ENCODE results near the gene FLOT1. TPM values are rescaled to one million over a fixed set of nuclear protein-coding genes. Genes with fewer than 3 reads are reported as not detected.

Gene FLOT1
- total RNA-seq (10 to 100 TPM; 25.6 to 39.0 TPM), total RNA-seq (24.3 to 30.5 reads per million in 2 donors)

DNA sequence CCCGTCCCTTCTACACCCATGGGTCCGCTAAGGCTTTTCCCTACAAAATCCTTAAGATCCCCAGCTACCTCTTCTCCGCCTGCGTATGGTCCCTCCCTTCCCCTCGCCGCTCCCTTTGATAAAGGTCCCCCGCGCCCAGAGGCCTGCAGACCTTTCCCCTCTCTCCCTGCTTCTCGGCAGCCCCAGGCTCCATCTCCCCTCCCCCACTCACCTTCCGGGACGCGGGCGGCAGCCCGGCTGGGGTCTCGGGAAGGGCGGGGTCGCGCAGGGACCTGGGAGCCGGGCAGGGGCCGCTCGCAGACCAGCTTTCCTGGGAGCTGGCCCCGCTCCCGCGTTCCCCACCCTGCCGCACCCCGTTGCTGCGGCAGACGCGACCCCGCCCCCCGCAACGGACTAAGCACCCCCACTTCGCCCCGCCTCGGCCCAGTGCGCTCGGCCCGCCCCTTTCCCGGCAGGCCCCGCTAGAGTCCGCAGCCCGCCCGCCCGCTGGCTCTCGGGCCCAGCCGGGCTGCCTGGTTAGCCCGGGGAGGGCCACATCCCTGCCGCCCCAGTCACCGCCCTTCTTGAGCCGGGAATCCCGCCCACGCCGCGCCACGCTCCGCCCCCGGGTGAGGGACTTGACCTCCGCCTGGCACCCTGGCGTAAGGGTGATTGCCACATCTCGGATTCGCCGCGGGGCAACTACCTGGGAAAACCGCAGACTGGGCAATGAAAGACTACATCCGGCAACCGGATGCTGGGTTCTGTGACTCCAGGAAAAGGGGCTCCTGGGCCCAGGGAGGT lies at the start of gene FLOT1:
Gene FLOT1 (minus strand): TSS at position 372 of the 783 bp plus-strand sequence. CDS start 498 bp downstream, outside the sequence.
- Mint-ChIP-seq H3K4me3 (peak within 1 kb of the TSS; percentile 95), H3K4me1 (peaks cover 53% of the 10 kb centered on the region), H3K27ac (peak within 1 kb of the TSS; percentile 92), H3K36me3 (ENCODE audit: low read depth) (peaks cover 9% of the 10 kb centered on the region), H3K27me3 (no peaks in the 10 kb centered on the region)
- no peaks in the 10 kb centered on the region for H3K9me3 ChIP-seq (ENCODE audit: control insufficient read depth, low read length, poor library complexity, severe bottlenecking)
- DNase-seq, result peak; percentile 59 to 75 (median 75)
- peak; percentile 68 for ATAC-seq

DNA sequence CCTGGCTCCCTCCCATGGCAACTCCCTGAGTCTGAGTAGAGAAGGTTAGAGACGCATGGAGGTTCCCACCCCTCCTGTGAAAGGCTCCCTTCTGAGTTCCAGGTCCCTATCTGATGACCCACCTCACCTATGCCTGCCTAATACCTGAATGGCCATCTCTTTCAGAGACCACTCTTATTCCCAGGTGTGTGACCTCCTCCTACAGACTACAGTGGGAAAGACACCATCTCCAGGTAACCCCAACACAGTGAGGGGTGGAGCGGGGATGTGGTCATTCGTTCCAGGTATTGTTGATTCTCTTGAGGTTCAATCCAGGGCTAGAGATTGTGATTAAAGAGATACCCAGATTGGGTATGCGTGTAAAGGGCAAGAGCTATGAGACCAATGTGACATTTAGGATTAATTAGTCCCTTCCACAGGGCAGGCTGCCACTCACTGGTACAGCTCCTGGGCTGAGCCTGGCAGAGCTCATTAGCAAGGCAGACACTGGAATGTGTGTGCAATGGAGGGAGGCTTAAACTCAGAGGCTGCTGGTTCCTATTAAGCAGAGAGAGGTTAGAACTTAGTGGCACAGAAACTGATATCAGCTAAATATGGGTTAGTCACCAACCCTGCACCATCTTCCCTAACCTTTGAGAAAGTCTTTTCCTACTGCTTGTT lies 48.4 kb upstream of the FLOT1 start:
- no peak for ATAC-seq
- no peaks in the 10 kb centered on the region for H3K9me3 ChIP-seq (ENCODE audit: control insufficient read depth, low read length, poor library complexity, severe bottlenecking)
- DNase-seq, result no peak
- Mint-ChIP-seq H3K27ac (peak overlapping the region; percentile 74), H3K4me1 (peaks cover 30% of the 10 kb centered on the region), H3K27me3 (no peaks in the 10 kb centered on the region), H3K4me3 (no peak overlapping the region), H3K36me3 (ENCODE audit: low read depth) (no peaks in the 10 kb centered on the region)

GRCh38 chr6:30789606-30790005 lies 47.1 kb upstream of the FLOT1 start:
- Mint-ChIP-seq H3K27me3 (no peaks in the 10 kb centered on the region), H3K4me1 (peaks cover 33% of the 10 kb centered on the region), H3K27ac (no peak overlapping the region), H3K4me3 (no peak overlapping the region), H3K36me3 (ENCODE audit: low read depth) (no peaks in the 10 kb centered on the region)
- DNase-seq (no peak), ATAC-seq (no peak)
- H3K9me3 ChIP-seq (ENCODE audit: control insufficient read depth, low read length, poor library complexity, severe bottlenecking), result no peaks in the 10 kb centered on the region

- Mint-ChIP-seq H3K4me1 (peaks cover 24% of the 10 kb centered on the region), H3K36me3 (ENCODE audit: low read depth) (no peaks in the 10 kb centered on the region), H3K27ac (no peak overlapping the region), H3K27me3 (no peaks in the 10 kb centered on the region), H3K4me3 (peak overlapping the region; percentile 34)
- H3K9me3 ChIP-seq (ENCODE audit: control insufficient read depth, low read length, poor library complexity, severe bottlenecking), result no peaks in the 10 kb centered on the region
- DNase-seq (no peak), ATAC-seq (no peak)
Measured at GRCh38 chr6:30787954-30788353, 45.5 kb upstream of the FLOT1 start.

DNA sequence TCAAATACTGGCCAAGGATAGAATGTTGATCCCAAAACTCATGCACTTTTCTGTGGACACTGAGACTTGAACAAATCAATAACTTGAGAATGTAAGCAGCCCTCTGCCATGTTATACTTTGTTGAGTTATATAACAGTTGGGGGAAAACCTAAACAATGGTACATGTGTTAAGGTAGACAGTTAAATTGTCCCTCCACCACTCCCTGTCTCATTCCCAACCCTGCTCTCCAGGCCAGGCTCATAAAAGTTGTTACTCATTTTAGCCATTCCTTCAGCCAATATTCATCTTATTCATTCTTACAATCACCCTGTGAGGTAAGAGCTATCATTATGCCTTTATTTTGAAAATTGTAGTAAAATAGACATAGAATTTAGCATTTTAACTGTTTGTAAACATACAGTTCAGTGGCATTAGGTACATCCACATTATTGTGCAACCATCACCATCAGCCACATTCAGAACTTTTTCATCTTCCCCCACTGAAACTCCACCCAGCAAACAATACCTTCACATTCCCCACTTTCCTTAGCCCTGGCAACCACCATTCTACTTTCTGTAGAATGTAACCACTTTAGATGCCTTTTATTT lies 40.0 kb upstream of the FLOT1 start:
- H3K4me3 Mint-ChIP-seq, result no peak overlapping the region
- ATAC-seq (no peak), DNase-seq (no peak)
- peaks cover 3% of the 10 kb centered on the region for H3K36me3 Mint-ChIP-seq (ENCODE audit: low read depth)
- H3K27me3 Mint-ChIP-seq, result no peaks in the 10 kb centered on the region
- no peaks in the 10 kb centered on the region for H3K9me3 ChIP-seq (ENCODE audit: control insufficient read depth, low read length, poor library complexity, severe bottlenecking)
- H3K4me1 Mint-ChIP-seq, result peaks cover 24% of the 10 kb centered on the region
- H3K27ac Mint-ChIP-seq, result no peak overlapping the region

- DNase-seq, result no peak
- no peaks in the 10 kb centered on the region for H3K9me3 ChIP-seq (ENCODE audit: control insufficient read depth, low read length, poor library complexity, severe bottlenecking)
- no peak overlapping the region for H3K27ac Mint-ChIP-seq
- peak; percentile 50 for ATAC-seq
- H3K4me1 Mint-ChIP-seq, result peaks cover 28% of the 10 kb centered on the region
- no peak overlapping the region for H3K4me3 Mint-ChIP-seq
- no peaks in the 10 kb centered on the region for H3K27me3 Mint-ChIP-seq
- peaks cover 3% of the 10 kb centered on the region for H3K36me3 Mint-ChIP-seq (ENCODE audit: low read depth)
Measured at GRCh38 chr6:30781743-30782424, 39.4 kb upstream of the FLOT1 start.

DNA sequence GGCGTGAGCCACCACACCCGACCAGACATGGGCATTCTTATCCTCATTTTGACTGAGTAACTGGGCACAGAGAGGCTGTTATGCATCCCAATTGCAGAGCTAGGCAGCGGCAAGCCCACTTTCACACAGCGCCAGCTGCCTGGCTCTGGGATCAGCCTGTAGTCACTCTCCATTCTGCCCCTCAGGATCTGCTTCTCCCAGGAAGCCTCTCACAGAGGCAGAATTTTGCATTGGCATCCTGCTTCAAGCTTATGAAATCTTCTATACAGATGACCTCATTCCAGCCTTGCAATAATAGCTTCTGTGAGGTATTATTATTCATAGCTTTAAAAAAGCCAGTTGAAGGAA lies 38.9 kb upstream of the FLOT1 start:
- Mint-ChIP-seq H3K4me1 (peaks cover 24% of the 10 kb centered on the region), H3K27me3 (no peaks in the 10 kb centered on the region), H3K4me3 (no peak overlapping the region), H3K27ac (no peak overlapping the region), H3K36me3 (ENCODE audit: low read depth) (peaks cover 3% of the 10 kb centered on the region)
- H3K9me3 ChIP-seq (ENCODE audit: control insufficient read depth, low read length, poor library complexity, severe bottlenecking), result no peaks in the 10 kb centered on the region
- no peak for DNase-seq
- ATAC-seq, result no peak

- H3K4me1 Mint-ChIP-seq, result peaks cover 23% of the 10 kb centered on the region
- ATAC-seq, result no peak
- H3K9me3 ChIP-seq (ENCODE audit: control insufficient read depth, low read length, poor library complexity, severe bottlenecking), result no peaks in the 10 kb centered on the region
- no peak overlapping the region for H3K27ac Mint-ChIP-seq
- no peak for DNase-seq
- peaks cover 3% of the 10 kb centered on the region for H3K36me3 Mint-ChIP-seq (ENCODE audit: low read depth)
- no peaks in the 10 kb centered on the region for H3K27me3 Mint-ChIP-seq
- no peak overlapping the region for H3K4me3 Mint-ChIP-seq
Measured at GRCh38 chr6:30780642-30780920, 38.1 kb upstream of the FLOT1 start.

- Mint-ChIP-seq H3K4me1 (peaks cover 21% of the 10 kb centered on the region), H3K36me3 (ENCODE audit: low read depth) (peaks cover 3% of the 10 kb centered on the region), H3K27ac (no peak overlapping the region), H3K27me3 (no peaks in the 10 kb centered on the region), H3K4me3 (no peak overlapping the region)
- DNase-seq (no peak), ATAC-seq (no peak)
- H3K9me3 ChIP-seq (ENCODE audit: control insufficient read depth, low read length, poor library complexity, severe bottlenecking), result no peaks in the 10 kb centered on the region
Measured at GRCh38 chr6:30779850-30780641, 37.6 kb upstream of the FLOT1 start.

GRCh38 chr6:30778001-30778635 lies 35.6 kb upstream of the FLOT1 start:
- peaks cover 24% of the 10 kb centered on the region for H3K4me1 Mint-ChIP-seq
- ATAC-seq, result no peak
- H3K27me3 Mint-ChIP-seq, result no peaks in the 10 kb centered on the region
- no peak for DNase-seq
- peak overlapping the region; percentile 65 for H3K27ac Mint-ChIP-seq
- H3K9me3 ChIP-seq (ENCODE audit: control insufficient read depth, low read length, poor library complexity, severe bottlenecking), result no peaks in the 10 kb centered on the region
- H3K4me3 Mint-ChIP-seq, result no peak overlapping the region
- peaks cover 5% of the 10 kb centered on the region for H3K36me3 Mint-ChIP-seq (ENCODE audit: low read depth)

- peaks cover 5% of the 10 kb centered on the region for H3K36me3 Mint-ChIP-seq (ENCODE audit: low read depth)
Measured at GRCh38 chr6:30777155-30777485, 34.6 kb upstream of the FLOT1 start.

DNA sequence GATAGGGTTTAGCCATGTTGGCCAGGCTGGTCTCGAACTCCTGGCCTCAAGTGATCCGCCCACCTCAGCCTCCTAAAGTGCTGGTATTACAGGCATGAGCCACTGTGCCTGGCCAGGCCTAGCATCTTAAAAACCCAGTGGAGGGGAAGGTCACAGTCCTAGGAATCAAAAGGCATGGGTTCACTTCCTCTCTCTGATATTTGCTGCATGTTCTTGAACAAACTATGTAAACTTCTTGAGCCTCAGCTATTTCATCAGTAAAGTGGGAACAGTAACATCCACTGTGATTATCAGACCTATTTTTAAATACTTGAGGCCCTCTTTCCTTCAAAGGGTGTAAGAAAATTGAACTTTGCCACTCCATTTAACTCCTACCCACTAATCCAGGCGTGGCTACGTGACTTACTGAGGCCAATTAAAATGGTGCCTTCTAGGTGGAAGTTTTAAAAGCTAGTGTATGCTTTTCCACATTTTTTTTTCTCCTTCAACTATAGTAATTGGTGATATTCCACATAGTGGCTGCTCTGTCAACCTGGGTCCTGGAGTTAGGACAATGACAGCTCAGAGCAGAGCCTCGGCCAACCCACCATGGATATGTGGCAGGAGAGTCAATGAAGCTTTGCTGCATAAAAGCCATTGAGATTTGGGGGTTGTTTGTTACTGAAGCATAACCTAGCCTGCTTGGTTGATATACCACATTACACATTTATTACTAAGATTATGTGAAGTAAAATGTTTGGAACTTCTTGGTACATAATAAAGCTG lies 34.1 kb upstream of the FLOT1 start:
- Mint-ChIP-seq H3K4me1 (peaks cover 29% of the 10 kb centered on the region), H3K27me3 (no peaks in the 10 kb centered on the region), H3K36me3 (ENCODE audit: low read depth) (peaks cover 5% of the 10 kb centered on the region), H3K4me3 (no peak overlapping the region), H3K27ac (no peak overlapping the region)
- H3K9me3 ChIP-seq (ENCODE audit: control insufficient read depth, low read length, poor library complexity, severe bottlenecking), result no peaks in the 10 kb centered on the region
- ATAC-seq (no peak), DNase-seq (no peak)

More at GRCh38 chr6:30777155-30777485, 34.6 kb upstream of the FLOT1 start:
- H3K4me3 Mint-ChIP-seq, result peak overlapping the region; percentile 53
- no peak for DNase-seq
- no peaks in the 10 kb centered on the region for H3K27me3 Mint-ChIP-seq
- ATAC-seq, result no peak
- no peak overlapping the region for H3K27ac Mint-ChIP-seq
- peaks cover 32% of the 10 kb centered on the region for H3K4me1 Mint-ChIP-seq
- H3K9me3 ChIP-seq (ENCODE audit: control insufficient read depth, low read length, poor library complexity, severe bottlenecking), result no peaks in the 10 kb centered on the region
